ENCODE results near the gene POLR2E. TPM values are rescaled to one million over a fixed set of nuclear protein-coding genes. Genes with fewer than 3 reads are reported as not detected.

The POLR2E gene
- total RNA-seq, 2 donors from 2014 or later = 24.9 to 78.1 TPM

- H3K4me1 ChIP-seq = peaks cover 49% of the 10 kb centered on the region
Measured at GRCh38 chr19:1069009-1069779, 26.0 kb downstream of the POLR2E start.

GRCh38 chr19:1068009-1069001, 26.9 kb downstream of the POLR2E start:
- peaks cover 49% of the 10 kb centered on the region for H3K4me1 ChIP-seq
- peak overlapping the region in 1 of 2 donors; percentile 27 for H3K4me3 ChIP-seq
- WGBS, 2 donors = 52 to 71% methylated on average over 9 to 39 of the region's 45 CpGs
- ATAC-seq (no peak), DNase-seq (peak in 1 of 4 donors; percentile 53)
- no peaks in the 10 kb centered on the region for H3K36me3 ChIP-seq (replicated peaks in 1 of 2; ENCODE audit: insufficient read depth in 1 of 2, low read depth in 2 of 2)
- TF ChIP-seq CTCF (IDR thresholded peaks at IDR 0.05) = no peak
- TF ChIP-seq POLR2A (IDR thresholded peaks at IDR 0.05) = no peak
- intact Hi-C loops (cut with DNase I) = no loop called here
- H3K27me3 ChIP-seq = peaks cover 0 to 42% of the 10 kb centered on the region in 2 donors
- no peaks in the 10 kb centered on the region for H3K9me3 ChIP-seq
- peak overlapping the region in 2 of 4 donors; percentile 30 to 69 for H3K27ac ChIP-seq

More at GRCh38 chr19:1069009-1069779, 26.0 kb downstream of the POLR2E start:
- peaks cover 0 to 42% of the 10 kb centered on the region in 2 donors for H3K27me3 ChIP-seq
- no peak overlapping the region for H3K4me3 ChIP-seq
- DNase-seq = peak in 2 of 4 donors; percentile 45 to 75
- no peak for ATAC-seq
- intact Hi-C loops (cut with DNase I) = no loop called here
- 44 to 65% methylated on average over 21 to 25 of the region's 25 CpGs for WGBS, 2 donors
- H3K36me3 ChIP-seq (replicated peaks in 1 of 2; ENCODE audit: insufficient read depth in 1 of 2, low read depth in 2 of 2) = no peaks in the 10 kb centered on the region
- no peaks in the 10 kb centered on the region for H3K9me3 ChIP-seq
- TF ChIP-seq CTCF (IDR thresholded peaks at IDR 0.05) (no peak), POLR2A (IDR thresholded peaks at IDR 0.05) (no peak)
- peak overlapping the region in 1 of 4 donors; percentile 69 for H3K27ac ChIP-seq

GRCh38 chr19:1067341-1067957, 27.7 kb downstream of the POLR2E start:
- Histone ChIP-seq H3K36me3 (replicated peaks in 1 of 2; ENCODE audit: insufficient read depth in 1 of 2, low read depth in 2 of 2) (no peaks in the 10 kb centered on the region), H3K4me1 (peaks cover 49% of the 10 kb centered on the region), H3K4me3 (peak overlapping the region in 1 of 2 donors; percentile 27), H3K9me3 (no peaks in the 10 kb centered on the region), H3K27me3 (peaks cover 0 to 42% of the 10 kb centered on the region in 2 donors), H3K27ac (peak overlapping the region in 2 of 4 donors; percentile 30 to 69)
- DNase-seq = no peak
- whole genome bisulfite sequencing, 2 donors = 0 to 4% methylated on average over 1 to 28 of the region's 38 CpGs
- intact Hi-C loops (cut with DNase I) = no loop called here
- ATAC-seq = no peak
- TF ChIP-seq CTCF (IDR thresholded peaks at IDR 0.05) (no peak), POLR2A (IDR thresholded peaks at IDR 0.05) (no peak)

GRCh38 chr19:1066748-1067340, 28.3 kb downstream of the POLR2E start, which contains the start of gene ARHGAP45:
ARHGAP45 (plus strand) TSS chr19:1067167; CDS start chr19:1067406, 239 bp downstream.
- no peak for ATAC-seq
- H3K9me3 ChIP-seq = no peaks in the 10 kb centered on the region
- H3K4me3 ChIP-seq = peak within 1 kb of the TSS in 1 of 2 donors; percentile 27
- peaks cover 0 to 42% of the 10 kb centered on the region in 2 donors for H3K27me3 ChIP-seq
- peaks cover 49% of the 10 kb centered on the region for H3K4me1 ChIP-seq
- WGBS, 2 donors = 5% methylated on average over 55 of the region's 61 CpGs; no CpG with 5 or more reads in 1 of the 2 donors
- intact Hi-C loops (cut with DNase I) = no loop called here
- H3K27ac ChIP-seq = peak within 1 kb of the TSS in 2 of 4 donors; percentile 30 to 69
- TF ChIP-seq POLR2A (IDR thresholded peaks at IDR 0.05) (peak in 1 of 3 donors; percentile 4), CTCF (IDR thresholded peaks at IDR 0.05) (no peak)
- no peaks in the 10 kb centered on the region for H3K36me3 ChIP-seq (replicated peaks in 1 of 2; ENCODE audit: insufficient read depth in 1 of 2, low read depth in 2 of 2)
- DNase-seq = peak in 1 of 4 donors; percentile 57

All from body of pancreas (tissue), 4 donors.